Activated CD8-positive, alpha-beta T cell treated with anti-CD3 and anti-CD28 coated beads for 36 hours (primary cell): ENCODE data around the gene TBC1D22A. TPM values are rescaled to one million over a fixed set of nuclear protein-coding genes. Genes with fewer than 3 reads are reported as not detected.

ENCODE experiments used
- ATAC-seq: fragments of 200-7000 bp; cut with Tn5 transposase; one replicate; pipeline ENCODE4 v1.10.0; 2021; ENCODE audit warnings: mild to moderate bottlenecking, moderate library complexity
- CTCF ChIA-PET: fragments of 350-600 bp; sonication (Branson Sonifier 250); formaldehyde crosslinking; loops from one replicate; lab custom pipeline; 2021; ENCODE audit warnings: antibody characterized with exemption; lab: Charles Lee
- POLR2A ChIA-PET: fragments of 350-600 bp; sonication (Branson Sonifier 250); formaldehyde crosslinking; loops from one replicate; lab custom pipeline; 2021; ENCODE audit warnings: antibody characterized with exemption; lab: Charles Lee
- DNase-seq: peaks from one replicate; pipeline ENCODE4 v3.0.0-alpha.2; 2020
- H3K27ac Mint-ChIP-seq: one replicate; pipeline ENCODE4 v1.8.0; 2021; ENCODE audit warnings: mild to moderate bottlenecking, mixed read lengths
- H3K27me3 Mint-ChIP-seq: one replicate; pipeline ENCODE4 v1.8.0; 2021; ENCODE audit warnings: mixed read lengths
- H3K36me3 Mint-ChIP-seq: one replicate; pipeline ENCODE4 v1.8.0; 2021; ENCODE audit warnings: low read depth, mixed read lengths
- H3K4me1 Mint-ChIP-seq: one replicate; pipeline ENCODE4 v1.8.0; 2021; ENCODE audit warnings: low read depth, mixed read lengths
- H3K4me3 Mint-ChIP-seq: one replicate; pipeline ENCODE4 v1.8.0; 2021; ENCODE audit warnings: mild to moderate bottlenecking, moderate library complexity, mixed read lengths
- H3K9me3 Mint-ChIP-seq: one replicate; pipeline ENCODE4 v1.8.0; 2021; ENCODE audit warnings: mixed read lengths
- CTCF ChIP-seq: fragments of 200-600 bp; IDR thresholded peaks from one replicate; pipeline ENCODE4 v1.8.0; 2022; ENCODE audit warnings: antibody characterized with exemption, mild to moderate bottlenecking
- intact Hi-C: fragments of 100-400 bp; cut with micrococcal nuclease; formaldehyde crosslinking; loops from one replicate; pipeline ENCODE4 v1.10.0; 2022
- total RNA-seq, 2 experiments: library from RNA; stranded (reverse); gene quantifications; one replicate each; pipeline ENCODE4 v1.2.3, GENCODE V29; 2021

The TBC1D22A gene
- total RNA-seq, 2 experiments from 2014 or later = 41.0 to 42.8 TPM

- no peak overlapping the region for H3K27ac Mint-ChIP-seq
- DNase-seq (no peak), ATAC-seq (no peak)
- no peak for TF ChIP-seq CTCF
- H3K9me3 Mint-ChIP-seq = no peaks in the 10 kb centered on the region
- POLR2A ChIA-PET = no interaction called here
- no peak overlapping the region for H3K4me3 Mint-ChIP-seq
- peaks cover 13% of the 10 kb centered on the region for H3K36me3 Mint-ChIP-seq
- peaks cover 4% of the 10 kb centered on the region for H3K4me1 Mint-ChIP-seq
- no peaks in the 10 kb centered on the region for H3K27me3 Mint-ChIP-seq
- CTCF ChIA-PET = no interaction called here
- intact Hi-C loops = no loop called here
Observed at GRCh38 chr22:46982635-46983034, 220.2 kb downstream of the TBC1D22A start.

- Mint-ChIP-seq H3K36me3 (peaks cover 13% of the 10 kb centered on the region), H3K27ac (no peak overlapping the region), H3K4me1 (peaks cover 4% of the 10 kb centered on the region), H3K4me3 (no peak overlapping the region), H3K27me3 (no peaks in the 10 kb centered on the region), H3K9me3 (no peaks in the 10 kb centered on the region)
- ChIA-PET POLR2A (no interaction called here), CTCF (no interaction called here)
- intact Hi-C loops = no loop called here
- ATAC-seq (no peak), DNase-seq (no peak)
- no peak for TF ChIP-seq CTCF
Observed at GRCh38 chr22:46983046-46983445, 220.6 kb downstream of the TBC1D22A start.

GRCh38 chr22:46984751-46985506 is 222.5 kb downstream of the TBC1D22A start:
- ATAC-seq = no peak

GRCh38 chr22:46985507-46985882 is 223.0 kb downstream of the TBC1D22A start:
- TF ChIP-seq CTCF = no peak
- intact Hi-C loops = no loop called here
- CTCF ChIA-PET = no interaction called here
- ATAC-seq = no peak
- Mint-ChIP-seq H3K9me3 (no peaks in the 10 kb centered on the region), H3K4me3 (no peak overlapping the region), H3K27ac (no peak overlapping the region), H3K4me1 (peaks cover 4% of the 10 kb centered on the region), H3K27me3 (no peaks in the 10 kb centered on the region), H3K36me3 (peaks cover 4% of the 10 kb centered on the region)
- no peak for DNase-seq
- POLR2A ChIA-PET = no interaction called here

More at GRCh38 chr22:46984751-46985506, 222.5 kb downstream of the TBC1D22A start:
- peaks cover 4% of the 10 kb centered on the region for H3K4me1 Mint-ChIP-seq
- H3K36me3 Mint-ChIP-seq = peaks cover 4% of the 10 kb centered on the region
- no peak overlapping the region for H3K27ac Mint-ChIP-seq
- no peaks in the 10 kb centered on the region for H3K9me3 Mint-ChIP-seq
- TF ChIP-seq CTCF = no peak
- H3K4me3 Mint-ChIP-seq = no peak overlapping the region
- POLR2A ChIA-PET = no interaction called here
- DNase-seq = no peak
- H3K27me3 Mint-ChIP-seq = no peaks in the 10 kb centered on the region
- intact Hi-C loops = no loop called here
- CTCF ChIA-PET = no interaction called here

GRCh38 chr22:46986788-46987187 is 224.3 kb downstream of the TBC1D22A start:
- Mint-ChIP-seq H3K36me3 (peaks cover 4% of the 10 kb centered on the region), H3K4me1 (peaks cover 4% of the 10 kb centered on the region), H3K27me3 (no peaks in the 10 kb centered on the region), H3K4me3 (no peak overlapping the region), H3K27ac (no peak overlapping the region), H3K9me3 (no peaks in the 10 kb centered on the region)
- no peak for DNase-seq
- CTCF ChIA-PET = no interaction called here
- no peak for TF ChIP-seq CTCF
- intact Hi-C loops = no loop called here
- POLR2A ChIA-PET = no interaction called here
- no peak for ATAC-seq
